Activated effector memory CD4-positive, alpha-beta T cell treated with Interleukin-2 at 50 U/mL for 16 hours (primary cell): ENCODE measurements around the gene HOXA7.

Source experiments
- DNase-seq: peaks from one replicate; pipeline ENCODE4 v3.0.0-alpha.2; 2020

Gene HOXA7

GRCh38 chr7:27104341-27105058, 52.0 kb downstream of the HOXA7 start:
- DNase-seq, result no peak
